Dermis lymphatic vessel endothelial cell (primary cell): Measurements from ENCODE around the gene GYG1. TPM values are rescaled to one million over a fixed set of nuclear protein-coding genes. Genes with fewer than 3 reads are reported as not detected.

Experiments
- total RNA-seq: library from RNA; depleted of rRNA; stranded (reverse); fragments of >200 nt; gene quantifications from 2 replicates; pipeline ENCODE4 v1.2.1, GENCODE V29; 2014

Gene GYG1
- total RNA-seq: 37.2 and 45.3 TPM in 2 replicates

GRCh38 chr3:148991219-148992026, at the start of gene GYG1:
TSS of gene GYG1 (plus strand) at chr3:148991540. CDS start at chr3:148991641, 101 bp downstream.

Other genes starting within 250 kb of the GYG1 start
- not detected in 2 replicates for gene CPB1, start 163.7 kb upstream of the GYG1 start, total RNA-seq
- gene CPA3, start 126.2 kb upstream of the GYG1 start, total RNA-seq: not detected in 2 replicates
- 12.1 and 21.6 TPM in 2 replicates for gene HLTF, start 95.0 kb downstream of the GYG1 start, total RNA-seq
- 12.0 and 15.5 TPM in 2 replicates for gene HPS3, start 138.1 kb downstream of the GYG1 start, total RNA-seq
- under 0.01 and 0.54 TPM in 2 replicates for gene CP, start 230.3 kb downstream of the GYG1 start, total RNA-seq